HG02870 (cell line): ENCODE results near the gene MROH2A.
A peak's percentile ranks its signal among the peaks of the same experiment; 100 is the strongest.
"Not testable (repeated sequence)": the region's sequence is repeated elsewhere in the genome, so short reads cannot be mapped to it uniquely, and the experiment has no call there.

ENCODE experiments used
- ATAC-seq: cut with Tn5 transposase; IDR thresholded peaks from one replicate; pipeline ENCODE4 v1.9.1; 2021; ENCODE audit warnings: mild to moderate bottlenecking, moderate library complexity; ENCODE audit not compliant: unreplicated experiment

The MROH2A gene

GRCh38 chr2:233853353-233853752, 75.2 kb downstream of the MROH2A start:
- ATAC-seq, result no peak

DNA sequence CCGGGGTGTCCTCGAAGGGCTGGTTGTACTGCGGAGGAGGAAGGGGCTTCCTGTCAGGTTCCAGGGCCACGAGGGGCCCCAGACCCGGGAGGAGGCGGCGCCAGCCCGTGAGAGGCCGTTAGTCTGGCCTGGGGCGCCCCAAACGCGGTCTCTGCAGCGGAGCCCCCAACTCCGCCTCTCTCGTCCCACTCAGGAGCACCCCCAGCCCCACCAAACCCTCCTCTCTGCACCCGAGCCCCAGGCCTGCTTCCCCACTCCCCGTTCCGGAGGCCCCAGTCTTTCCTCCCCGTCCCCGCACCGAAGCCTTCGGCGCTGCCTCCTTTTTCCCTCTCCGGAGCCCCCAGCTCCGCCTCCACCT, 75.7 kb downstream of the MROH2A start:
- no peak for ATAC-seq

GRCh38 chr2:233854241-233854981, 76.3 kb downstream of the MROH2A start, which contains the start of gene HJURP:
Gene HJURP (minus strand): TSS chr2:233854535. CDS start chr2:233854500, 35 bp downstream.
- peak; percentile 93 for ATAC-seq

DNA sequence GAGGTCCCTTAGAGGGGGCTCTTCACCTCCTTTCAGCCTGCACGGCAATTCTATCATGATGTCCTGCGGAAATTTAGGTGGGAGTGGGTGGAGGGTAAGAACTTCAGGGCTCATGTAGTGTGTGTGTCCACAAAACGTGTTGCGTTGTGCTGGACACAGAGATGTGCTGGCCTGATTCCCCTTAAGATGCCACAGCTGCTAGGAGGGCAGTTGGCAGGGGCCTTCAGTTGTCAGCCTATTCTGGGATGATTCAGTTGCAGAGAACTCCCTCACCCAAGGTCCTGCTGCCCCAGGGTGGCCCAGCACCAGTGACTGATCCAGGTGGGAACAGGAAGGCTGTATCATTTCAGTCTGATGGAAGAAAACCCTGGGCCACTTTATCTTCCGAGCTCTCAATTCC, 77.2 kb downstream of the MROH2A start:
- ATAC-seq, result no peak

DNA sequence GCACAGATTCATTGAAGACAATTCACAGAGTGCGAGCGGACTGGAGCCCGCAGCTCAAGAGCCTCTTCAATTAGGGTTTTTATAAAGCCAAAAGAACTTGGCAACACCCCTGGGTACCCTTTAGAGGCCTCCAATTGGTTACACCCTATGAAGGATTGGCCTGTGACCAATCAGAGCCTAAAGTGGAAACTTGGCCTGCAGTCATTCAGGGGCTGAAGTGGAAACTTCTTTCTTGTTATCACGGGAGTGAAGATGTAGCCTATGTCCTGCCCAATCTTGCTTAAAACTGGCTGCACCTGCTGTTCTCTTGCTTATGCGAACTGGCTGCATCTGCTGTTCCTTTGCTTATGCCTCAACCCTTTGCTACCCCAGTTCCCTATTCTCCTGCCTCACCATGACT, 78.1 kb downstream of the MROH2A start:
- no peak for ATAC-seq

DNA sequence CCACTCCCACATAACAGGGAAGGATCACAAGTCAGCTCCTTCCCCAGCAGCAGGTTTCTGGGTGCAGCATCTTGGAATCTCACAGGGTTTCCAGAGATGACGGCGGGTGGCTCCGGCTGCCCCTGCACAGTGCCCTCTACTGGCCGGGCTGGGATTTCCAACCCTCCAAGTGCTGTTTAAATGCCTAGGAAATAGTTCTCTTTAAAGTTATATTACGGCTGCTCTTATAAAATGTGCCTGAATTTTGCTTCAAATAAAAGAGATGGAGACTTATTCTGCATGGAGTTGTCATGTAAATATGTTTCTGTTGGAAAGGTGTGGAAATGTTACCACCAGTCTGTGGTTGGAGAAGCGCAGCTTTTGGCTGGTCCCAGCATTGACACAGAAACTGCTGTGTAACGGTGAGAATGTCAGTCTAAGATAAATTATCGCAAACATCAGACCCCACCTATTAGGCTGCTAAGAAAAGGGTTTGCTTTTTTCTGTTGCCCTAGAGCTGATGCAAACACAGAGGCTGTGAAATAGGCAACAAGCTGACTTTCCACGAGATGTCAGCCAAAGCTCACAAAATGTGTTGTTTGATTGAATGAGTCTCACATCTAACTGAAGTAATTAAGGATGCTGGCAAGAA, 79.5 kb downstream of the MROH2A start:
- no peak for ATAC-seq

- no peak for ATAC-seq
Measured at GRCh38 chr2:233858331-233858730, 80.2 kb downstream of the MROH2A start.

- ATAC-seq, result no peak
Measured at GRCh38 chr2:233862261-233862768, 84.2 kb downstream of the MROH2A start.

DNA sequence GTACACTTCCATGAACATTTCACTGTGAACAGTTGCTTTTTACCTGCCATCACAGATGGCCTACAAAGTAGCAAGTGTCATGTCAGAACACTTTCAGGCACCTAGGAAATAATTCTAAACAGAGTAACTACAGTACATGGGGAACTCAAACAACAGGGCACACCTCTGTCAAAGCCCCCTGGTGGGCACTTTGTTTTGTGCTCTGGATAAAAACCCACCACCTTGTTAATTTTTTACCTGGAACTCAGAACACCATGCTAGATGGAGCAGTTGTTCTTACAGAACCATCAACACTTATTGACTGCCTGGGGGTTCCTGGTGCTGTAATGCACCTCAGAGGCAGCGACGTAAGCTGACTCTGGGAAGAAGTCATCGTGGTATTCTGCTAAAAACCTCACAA, 87.7 kb downstream of the MROH2A start:
- no peak for ATAC-seq

- ATAC-seq, result no peak
Measured at GRCh38 chr2:233866479-233866878, 88.3 kb downstream of the MROH2A start.

- ATAC-seq, result no peak
Measured at GRCh38 chr2:233867993-233868532, 89.9 kb downstream of the MROH2A start, which contains the start of gene MSL3B. Gene MSL3B (minus strand): TSS chr2:233868386.

DNA sequence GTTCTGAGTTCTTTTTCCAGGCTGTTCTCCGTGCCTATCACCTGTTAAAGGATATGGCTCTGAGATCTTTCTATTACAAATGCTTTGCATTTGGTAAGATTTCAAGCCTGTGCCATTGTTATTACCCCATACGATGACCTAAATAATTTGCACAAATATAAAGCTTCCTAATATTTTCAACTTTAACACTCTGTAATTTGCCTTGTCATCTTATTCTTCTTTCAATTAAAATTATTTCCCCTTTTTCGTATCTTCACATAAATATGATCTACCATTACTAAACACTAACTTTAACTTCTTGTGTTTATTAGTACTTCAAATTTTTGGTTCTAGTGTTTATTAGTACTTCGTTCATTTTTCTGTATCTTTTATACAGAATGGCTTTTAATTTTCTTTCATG, 93.3 kb downstream of the MROH2A start:
- no peak for ATAC-seq

- ATAC-seq, result not testable (repeated sequence)
Measured at GRCh38 chr2:233872125-233872524, 94.0 kb downstream of the MROH2A start.

DNA sequence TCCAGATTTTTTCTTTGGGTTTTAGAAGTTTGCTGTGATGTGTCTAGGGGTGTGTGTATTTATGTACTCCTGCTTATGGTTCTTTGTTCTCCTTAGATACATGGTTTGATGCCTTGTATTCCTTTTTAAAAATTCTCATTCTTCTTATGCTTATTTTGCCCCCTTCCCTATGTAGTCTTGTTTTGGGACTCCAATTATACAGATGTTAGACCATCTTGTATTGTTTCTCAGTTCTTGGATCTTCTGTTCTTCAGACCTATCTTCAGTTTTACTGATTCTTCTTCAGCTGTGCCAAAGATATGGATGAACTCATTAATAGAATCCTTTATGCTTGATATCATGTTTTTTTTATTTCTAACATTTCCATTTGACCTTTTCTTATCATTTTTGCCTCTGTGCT, 104.2 kb downstream of the MROH2A start:
- no peak for ATAC-seq
